Esophagus muscularis mucosa (tissue), 4 donors: Measurements from ENCODE around the gene SRRM4. TPM values are rescaled to one million over a fixed set of nuclear protein-coding genes. Genes with fewer than 3 reads are reported as not detected.

Source experiments
- DNase-seq: peaks from one replicate; pipeline ENCODE4 v3.0.0-alpha.2; 2017; ENCODE audit errors: extremely low spot score
- H3K27ac ChIP-seq, 4 donors: fragments of 200-600 bp; sonication (generic); replicated peaks in 1 of 4; 1 replicate in 3 of 4; 2 replicates in 1 of 4; pipeline ENCODE4 v1.5.1; 2016 to 2019; ENCODE audit warnings: mild to moderate bottlenecking in 1 of 4
- H3K27me3 ChIP-seq, 4 donors: fragments of 200-600 bp; sonication (generic); one replicate each; pipeline versions ENCODE4 v1.5.1 to v1.6.0; 2016 to 2019
- H3K36me3 ChIP-seq, 4 donors: fragments of 200-600 bp; sonication (generic); one replicate each; pipeline ENCODE4 v1.5.1; 2016 to 2019
- H3K4me1 ChIP-seq, 4 donors: fragments of 200-600 bp; sonication (generic); one replicate each; pipeline ENCODE4 v1.5.1; 2016 to 2019
- H3K4me3 ChIP-seq, 4 donors: fragments of 200-600 bp; sonication (generic); 1 replicate in 2 of 4; 2 replicates in 2 of 4; pipeline ENCODE4 v1.5.1; 2016 to 2019; ENCODE audit warnings: mild to moderate bottlenecking in 4 of 4, moderate library complexity in 1 of 4
- H3K9me3 ChIP-seq, 4 donors: fragments of 200-600 bp; sonication (generic); 1 replicate in 3 of 4; 2 replicates in 1 of 4; pipeline ENCODE4 v1.5.1; 2016 to 2019
- EP300 ChIP-seq: sonication (generic); formaldehyde crosslinking; IDR thresholded peaks from one replicate; pipeline ENCODE4 v1.6.1; 2017; ENCODE audit warnings: antibody characterized with exemption
- POLR2A ChIP-seq: fragments of 450-650 bp; IDR thresholded peaks from one replicate; pipeline ENCODE4 v1.6.1; 2017; ENCODE audit warnings: antibody characterized with exemption, moderate library complexity, mild to moderate bottlenecking, low read depth
- POLR2AphosphoS5 ChIP-seq, 2 donors: sonication (generic); formaldehyde crosslinking; IDR thresholded peaks; one replicate each; pipeline ENCODE4 v1.6.1; 2017; ENCODE audit warnings: antibody characterized with exemption in 2 of 2
- WGBS: methylation state at CpG from one replicate; pipeline ENCODE4 v1.1.5; 2018; 5-methylcytosine and 5-hydroxymethylcytosine counted together
- intact Hi-C: fragments of 100-400 bp; cut with DNase I; formaldehyde crosslinking; loops from one replicate; pipeline ENCODE4 v1.15.1; 2023
- total RNA-seq, 4 donors: library from RNA; depleted of rRNA; stranded (reverse); fragments of >200 nt; gene quantifications; one replicate each; pipeline versions ENCODE4 v1.1.0 to v1.2.1, GENCODE V29; 2016
- TF ChIP-seq, protein P1 (sequence below), 3 experiments: fragments of 200-600 bp in 2 of 3; fragments of 450-650 bp in 1 of 3; sonication (generic) in 2 of 3; IDR thresholded peaks; one replicate each; pipeline ENCODE4 v1.5.1; 2017 to 2019; ENCODE audit warnings: antibody characterized with exemption in 3 of 3, mild to moderate bottlenecking in 2 of 3, moderate library complexity in 1 of 3

Gene SRRM4
- total RNA-seq, 4 donors from 2014 or later = not detected

DNA sequence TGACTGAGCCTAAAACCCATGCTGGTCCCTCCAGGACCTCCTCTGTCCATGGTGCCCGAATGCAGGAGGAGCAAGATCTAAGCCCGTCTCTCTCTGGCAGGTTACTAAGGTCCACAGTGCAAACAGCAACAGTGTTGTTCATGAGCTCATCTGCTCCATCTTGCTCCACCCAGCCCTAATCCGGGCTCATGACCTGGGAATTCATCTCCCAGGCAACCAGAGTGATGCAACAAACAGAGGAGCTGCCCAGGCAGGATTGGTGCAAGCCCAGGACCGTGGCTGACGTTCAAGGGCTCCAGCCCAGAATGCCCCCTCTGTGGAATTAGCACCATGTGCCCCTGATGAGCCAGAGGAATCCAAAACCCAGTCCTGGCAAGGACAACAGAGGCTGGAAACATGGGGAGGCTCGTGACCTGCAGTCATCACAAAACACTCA lies 227.3 kb downstream of the SRRM4 start:
- peak overlapping the region; percentile 81 to 86 (median 83) for H3K27ac ChIP-seq
- no peaks in the 10 kb centered on the region for H3K27me3 ChIP-seq
- no peaks in the 10 kb centered on the region for H3K9me3 ChIP-seq
- WGBS = 10% methylated on average over 4 of the region's 6 CpGs
- DNase-seq = peak; percentile 95
- H3K4me1 ChIP-seq = peaks cover 33 to 59% (median 50%) of the 10 kb centered on the region in 4 donors
- peak; percentile 58 for TF ChIP-seq EP300
- TF ChIP-seq POLR2AphosphoS5 (IDR thresholded peaks at IDR 0.05) = peak; percentile 83 to 90
- TF ChIP-seq, protein P1, sequence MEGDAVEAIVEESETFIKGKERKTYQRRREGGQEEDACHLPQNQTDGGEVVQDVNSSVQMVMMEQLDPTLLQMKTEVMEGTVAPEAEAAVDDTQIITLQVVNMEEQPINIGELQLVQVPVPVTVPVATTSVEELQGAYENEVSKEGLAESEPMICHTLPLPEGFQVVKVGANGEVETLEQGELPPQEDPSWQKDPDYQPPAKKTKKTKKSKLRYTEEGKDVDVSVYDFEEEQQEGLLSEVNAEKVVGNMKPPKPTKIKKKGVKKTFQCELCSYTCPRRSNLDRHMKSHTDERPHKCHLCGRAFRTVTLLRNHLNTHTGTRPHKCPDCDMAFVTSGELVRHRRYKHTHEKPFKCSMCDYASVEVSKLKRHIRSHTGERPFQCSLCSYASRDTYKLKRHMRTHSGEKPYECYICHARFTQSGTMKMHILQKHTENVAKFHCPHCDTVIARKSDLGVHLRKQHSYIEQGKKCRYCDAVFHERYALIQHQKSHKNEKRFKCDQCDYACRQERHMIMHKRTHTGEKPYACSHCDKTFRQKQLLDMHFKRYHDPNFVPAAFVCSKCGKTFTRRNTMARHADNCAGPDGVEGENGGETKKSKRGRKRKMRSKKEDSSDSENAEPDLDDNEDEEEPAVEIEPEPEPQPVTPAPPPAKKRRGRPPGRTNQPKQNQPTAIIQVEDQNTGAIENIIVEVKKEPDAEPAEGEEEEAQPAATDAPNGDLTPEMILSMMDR (IDR thresholded peaks at IDR 0.05) = no peak
- no peak overlapping the region for H3K4me3 ChIP-seq
- intact Hi-C loops = loop anchor here (2.0 to 10.0 kb wide), 2 partner anchors 28 to 116 kb away; no protein-coding TSS in a partner anchor
- no peaks in the 10 kb centered on the region for H3K36me3 ChIP-seq

DNA sequence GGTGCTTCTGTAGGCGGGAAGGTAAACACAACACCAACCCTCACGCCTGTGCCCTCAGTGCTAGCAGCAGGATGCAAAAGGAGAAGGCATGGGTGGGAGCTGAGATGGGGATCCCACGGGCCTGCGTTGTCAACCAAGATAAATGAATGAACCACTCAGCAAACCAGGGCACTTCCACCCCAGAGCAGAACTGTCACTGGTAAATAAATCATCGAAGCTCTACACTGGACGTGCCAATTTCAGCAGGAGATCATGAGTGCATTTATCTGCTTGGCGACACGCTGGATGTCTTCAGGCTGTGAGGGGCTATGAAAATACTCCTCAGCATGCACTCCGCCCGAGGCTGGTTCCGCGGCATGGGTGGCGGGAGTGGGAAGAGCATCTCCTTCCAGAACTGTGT lies 230.5 kb downstream of the SRRM4 start:
- TF ChIP-seq EP300 (no peak), POLR2AphosphoS5 (IDR thresholded peaks at IDR 0.05) (no peak), POLR2A (no peak)
- TF ChIP-seq, protein P1 (IDR thresholded peaks at IDR 0.05) = no peak
- intact Hi-C loops = no loop called here
- WGBS = 85% methylated on average over 13 of the region's 13 CpGs
- peak overlapping the region in 1 of 4 donors; percentile 17 for H3K27ac ChIP-seq
- H3K4me3 ChIP-seq = no peak overlapping the region
- H3K9me3 ChIP-seq = no peaks in the 10 kb centered on the region
- H3K4me1 ChIP-seq = peaks cover 20 to 27% (median 25%) of the 10 kb centered on the region in 4 donors
- no peaks in the 10 kb centered on the region for H3K27me3 ChIP-seq
- no peaks in the 10 kb centered on the region for H3K36me3 ChIP-seq
- DNase-seq = no peak

Other genes starting within 250 kb of the SRRM4 start
- 100 to 1,000 TPM; 416 to 573 (median 443) TPM for gene HSPB8, start 197.4 kb downstream of the SRRM4 start, total RNA-seq